Fibroblast of villous mesenchyme (primary cell): Measurements from ENCODE around the gene NAB2. TPM values are rescaled to one million over a fixed set of nuclear protein-coding genes. Genes with fewer than 3 reads are reported as not detected.
A peak's percentile ranks its signal among the peaks of the same experiment; 100 is the strongest.

Experiments used
- DNase-seq: peaks from one replicate; pipeline ENCODE4 v3.0.0-alpha.2; 2010; ENCODE audit warnings: low read depth
- H3K4me3 ChIP-seq: 2 replicates; pipeline ENCODE4 v1.5.1; 2011; ENCODE audit warnings: low read depth, mild to moderate bottlenecking, low read length
- total RNA-seq: library from RNA; depleted of rRNA; stranded (reverse); fragments of >200 nt; gene quantifications from 2 replicates; pipeline ENCODE4 v1.2.3, GENCODE V29; 2012
- TF ChIP-seq, protein P1 (sequence below): IDR thresholded peaks from 2 replicates; pipeline ENCODE4 v1.5.1; 2012; ENCODE audit warnings: low read depth, mild to moderate bottlenecking, low read length; ENCODE audit not compliant: insufficient read depth

NAB2 gene
- total RNA-seq, 1 donor, result 38.0 TPM

DNA sequence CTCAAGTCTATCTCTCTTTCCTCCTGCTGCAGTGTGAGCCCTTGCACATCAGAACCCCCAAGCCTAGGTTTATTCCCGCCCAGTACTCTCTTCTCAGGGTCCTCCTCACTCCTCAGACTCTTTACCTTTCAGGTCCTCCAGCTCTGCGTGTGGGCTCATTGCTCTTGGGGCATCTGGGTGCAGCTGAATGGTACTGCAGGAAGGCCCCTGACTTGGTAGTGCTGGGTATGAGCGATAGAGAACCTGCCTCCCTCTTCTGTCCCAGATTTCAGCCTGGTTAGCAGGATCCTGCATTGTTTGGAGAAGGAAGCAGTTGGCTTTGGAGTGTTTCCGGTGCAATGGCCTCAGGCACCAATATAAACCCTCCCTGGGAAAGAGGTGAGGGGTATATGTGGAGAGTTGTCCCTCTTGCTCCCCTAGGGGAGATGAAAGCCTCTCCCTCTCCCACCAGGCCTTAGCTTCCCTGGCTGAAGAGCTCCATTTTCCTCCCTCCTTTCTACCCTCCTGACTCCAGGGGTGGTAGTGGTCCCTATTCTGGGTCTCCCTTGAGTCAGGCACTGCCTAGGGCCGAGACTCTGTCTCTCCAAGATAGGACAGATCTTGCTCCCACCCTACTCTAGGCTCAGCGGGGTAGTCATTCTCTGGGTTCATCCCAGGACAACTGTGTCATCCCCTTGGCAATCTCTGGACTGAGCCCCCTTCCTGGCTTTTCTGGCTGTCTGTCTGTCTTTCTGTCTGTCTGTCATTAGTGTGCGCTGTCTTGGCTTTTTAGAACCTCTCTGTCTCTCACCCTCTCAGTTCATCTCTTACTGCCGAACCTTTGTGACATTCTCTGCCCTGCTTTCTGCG lies 43.2 kb downstream of the NAB2 start:
- TF ChIP-seq, protein P1, sequence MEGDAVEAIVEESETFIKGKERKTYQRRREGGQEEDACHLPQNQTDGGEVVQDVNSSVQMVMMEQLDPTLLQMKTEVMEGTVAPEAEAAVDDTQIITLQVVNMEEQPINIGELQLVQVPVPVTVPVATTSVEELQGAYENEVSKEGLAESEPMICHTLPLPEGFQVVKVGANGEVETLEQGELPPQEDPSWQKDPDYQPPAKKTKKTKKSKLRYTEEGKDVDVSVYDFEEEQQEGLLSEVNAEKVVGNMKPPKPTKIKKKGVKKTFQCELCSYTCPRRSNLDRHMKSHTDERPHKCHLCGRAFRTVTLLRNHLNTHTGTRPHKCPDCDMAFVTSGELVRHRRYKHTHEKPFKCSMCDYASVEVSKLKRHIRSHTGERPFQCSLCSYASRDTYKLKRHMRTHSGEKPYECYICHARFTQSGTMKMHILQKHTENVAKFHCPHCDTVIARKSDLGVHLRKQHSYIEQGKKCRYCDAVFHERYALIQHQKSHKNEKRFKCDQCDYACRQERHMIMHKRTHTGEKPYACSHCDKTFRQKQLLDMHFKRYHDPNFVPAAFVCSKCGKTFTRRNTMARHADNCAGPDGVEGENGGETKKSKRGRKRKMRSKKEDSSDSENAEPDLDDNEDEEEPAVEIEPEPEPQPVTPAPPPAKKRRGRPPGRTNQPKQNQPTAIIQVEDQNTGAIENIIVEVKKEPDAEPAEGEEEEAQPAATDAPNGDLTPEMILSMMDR, result no peak
- H3K4me3 ChIP-seq, result peak overlapping the region; percentile 93
- DNase-seq, result no peak

DNA sequence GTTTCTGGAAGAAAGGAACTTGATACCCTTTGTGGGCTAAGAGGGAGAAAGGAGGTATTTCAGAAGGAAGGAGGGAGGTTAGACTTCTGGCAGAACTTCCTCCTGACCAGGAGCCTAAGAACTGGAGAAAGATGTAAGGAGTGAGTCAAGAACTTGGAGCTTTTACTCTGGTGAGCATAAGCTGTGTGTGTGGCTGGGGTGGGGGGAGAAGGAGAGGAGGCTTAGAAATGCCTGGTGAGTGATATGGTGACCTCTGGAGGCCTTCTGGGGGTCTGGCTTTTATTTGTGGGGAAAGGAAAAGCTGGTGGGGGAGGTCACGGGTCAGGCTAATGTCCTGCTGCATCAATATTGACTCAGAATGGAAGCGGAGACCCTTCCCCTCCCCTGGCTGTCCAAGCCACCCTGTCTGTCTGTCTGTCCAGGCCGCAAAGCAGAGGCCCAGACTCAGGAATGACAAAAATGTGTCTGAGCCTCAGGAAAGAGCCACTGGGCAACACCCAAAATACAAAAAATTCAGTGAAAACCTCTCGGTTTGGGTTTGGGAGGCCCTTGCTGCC lies 44.2 kb downstream of the NAB2 start:
- TF ChIP-seq, protein P1, result no peak
- peak overlapping the region; percentile 93 for H3K4me3 ChIP-seq

DNA sequence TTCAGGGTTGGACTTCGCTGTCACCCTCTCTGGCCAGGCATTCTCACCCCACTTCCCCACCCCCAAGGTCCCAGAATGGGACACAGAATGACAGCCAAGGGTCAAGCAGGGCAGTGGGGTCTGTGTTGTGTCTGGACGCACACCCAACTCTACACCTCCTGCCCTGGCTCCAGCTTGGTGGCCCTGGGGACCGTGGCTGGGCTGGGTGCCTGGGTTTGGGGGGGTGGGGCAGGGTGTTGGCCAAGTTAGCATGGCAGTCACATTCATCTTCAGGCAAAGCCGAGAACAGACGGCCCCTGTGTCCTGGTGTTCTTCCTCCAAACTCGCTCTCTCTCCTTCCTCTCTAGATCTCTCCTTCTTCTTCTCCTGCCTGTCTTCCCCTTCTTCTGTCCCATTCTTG lies 45.0 kb downstream of the NAB2 start:
- peak overlapping the region; percentile 17 for H3K4me3 ChIP-seq
- no peak for DNase-seq
- TF ChIP-seq, protein P1, result no peak

More for the DNA sequence above, 44.2 kb downstream of the NAB2 start:
- no peak for DNase-seq

DNA sequence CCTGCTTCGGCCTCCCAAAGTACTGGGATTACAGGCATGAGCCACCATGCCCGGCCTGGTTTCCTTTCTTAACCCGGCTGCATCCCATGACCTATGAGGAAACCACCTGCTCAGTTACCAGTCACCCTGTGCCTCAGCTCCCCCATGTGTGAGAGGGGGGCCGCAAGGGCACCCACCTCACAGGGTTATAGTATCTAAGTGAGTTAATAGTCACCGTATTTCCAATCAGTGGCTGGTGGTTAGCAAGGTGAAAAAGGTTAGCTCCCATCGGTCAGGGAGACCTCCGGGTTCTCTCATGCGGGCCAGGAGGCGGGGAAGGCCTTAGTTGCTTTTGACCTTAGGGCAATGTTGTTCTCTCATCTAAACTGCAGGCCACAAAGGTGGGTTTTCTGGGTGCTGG lies 46.0 kb downstream of the NAB2 start:
- TF ChIP-seq, protein P1, result no peak
- DNase-seq, result no peak

DNA sequence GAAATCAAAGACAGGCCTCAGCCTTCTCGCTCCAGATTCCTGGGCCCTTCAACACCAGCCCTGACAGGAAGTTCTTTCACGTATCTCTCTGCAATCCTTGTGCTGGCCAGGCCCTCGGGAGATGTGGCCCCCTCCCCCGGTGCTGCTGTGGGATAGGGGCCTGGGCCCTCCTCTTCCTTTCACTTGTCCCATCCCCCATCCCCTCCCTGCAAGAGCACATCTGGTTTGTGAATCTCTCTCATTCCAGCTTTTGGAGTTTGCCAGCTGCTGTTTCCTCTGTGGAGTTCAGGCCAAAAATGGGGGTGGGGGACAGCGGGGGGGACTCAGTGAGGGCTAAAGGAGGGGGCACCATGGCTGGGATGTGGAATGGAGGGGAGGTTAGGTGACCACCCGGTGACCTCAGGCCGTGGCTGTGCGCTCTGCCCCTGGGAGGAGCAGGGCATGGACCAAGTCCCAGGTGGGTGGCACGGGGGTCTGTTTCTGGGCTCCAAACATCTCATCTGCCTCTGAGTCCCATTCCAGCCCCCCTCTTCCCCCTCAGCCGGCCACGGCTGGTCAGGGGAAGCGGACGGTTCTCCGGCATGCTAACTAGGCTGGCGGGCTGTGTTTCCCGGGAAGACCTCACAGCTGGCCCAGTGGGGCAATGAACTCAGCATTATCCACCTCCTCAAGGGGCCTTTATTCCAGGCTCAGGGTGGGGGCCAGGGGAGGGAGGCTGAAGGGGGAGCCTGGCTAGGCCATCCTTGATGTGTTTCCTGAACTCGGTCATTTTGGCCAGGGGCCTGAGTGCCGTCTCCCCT lies 46.8 kb downstream of the NAB2 start:
- TF ChIP-seq, protein P1, result no peak
- peak; percentile 84 for DNase-seq
- H3K4me3 ChIP-seq, result peak overlapping the region; percentile 55

More for the DNA sequence above, 46.0 kb downstream of the NAB2 start:
- H3K4me3 ChIP-seq, result peak overlapping the region; percentile 55

DNA sequence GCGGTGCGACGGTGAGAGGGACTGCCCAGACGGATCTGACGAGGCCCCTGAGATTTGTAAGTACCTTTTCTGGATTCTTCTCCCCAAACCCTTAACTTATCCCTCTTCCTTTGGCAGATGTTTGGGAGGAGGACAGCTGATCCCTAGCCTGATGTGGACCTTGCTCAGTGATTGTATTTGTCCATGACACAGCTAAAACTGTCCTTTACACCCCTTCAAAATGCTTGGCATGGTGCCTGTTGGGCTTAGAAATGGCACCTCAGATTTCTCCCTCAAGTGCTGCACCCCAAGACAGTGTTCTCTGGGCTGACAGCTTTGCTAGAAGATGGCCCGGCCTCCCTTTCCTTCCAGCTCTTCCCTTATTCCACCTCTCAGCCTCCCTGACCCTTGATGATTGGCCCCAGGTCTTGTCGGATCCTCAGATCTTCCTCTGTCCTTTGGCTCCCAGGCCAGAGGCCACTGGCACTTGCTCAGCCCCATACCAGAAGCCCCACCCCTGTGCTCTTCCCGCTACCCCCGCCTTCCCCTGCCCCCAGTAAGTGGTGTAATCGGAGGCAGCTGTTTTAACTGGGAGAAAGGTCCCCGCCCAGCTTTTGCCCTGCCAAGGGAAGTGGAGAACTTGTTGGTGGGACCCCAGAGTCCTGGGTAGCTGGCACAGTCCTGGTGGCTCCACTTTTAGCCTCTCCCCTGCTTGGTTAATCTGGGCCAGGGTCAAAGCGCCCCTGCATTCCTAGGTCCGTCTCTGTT lies 49.8 kb downstream of the NAB2 start:
- TF ChIP-seq, protein P1, result no peak
- peak; percentile 78 for DNase-seq
- H3K4me3 ChIP-seq, result no peak overlapping the region
